22Rv1 (cell line): ENCODE results near the gene ITPR1.

ENCODE experiments used
- CTCF ChIP-seq: fragments of 450-650 bp; IDR thresholded peaks from 2 replicates; pipeline ENCODE4 v1.5.1; 2017; ENCODE audit warnings: mild to moderate bottlenecking
- ZFX ChIP-seq: fragments of 450-650 bp; IDR thresholded peaks from 2 replicates; pipeline ENCODE4 v1.6.1; 2017; ENCODE audit warnings: antibody characterized with exemption, borderline replicate concordance

- no peak for TF ChIP-seq CTCF
- TF ChIP-seq ZFX = no peak
Observed at GRCh38 chr3:4750306-4750968, 257.3 kb downstream of the ITPR1 start.
